Left renal pelvis (tissue), 4 donors: ENCODE measurements around the gene PLCG1. TPM values are rescaled to one million over a fixed set of nuclear protein-coding genes. Genes with fewer than 3 reads are reported as not detected.
A peak's percentile ranks its signal among the peaks of the same experiment; 100 is the strongest.
"Not testable (repeated sequence)": the region's sequence is repeated elsewhere in the genome, so short reads cannot be mapped to it uniquely, and the experiment has no call there.

Experiments used
- DNase-seq, 4 donors: peaks; one replicate each; pipeline ENCODE4 v3.0.0-alpha.2; 2013; ENCODE audit warnings: low read depth in 4 of 4, low spot score in 3 of 4
- polyA plus RNA-seq, 4 donors: library from polyadenylated mRNA; unstranded; fragments of 120-200 nt; gene quantifications; one replicate each; pipeline ENCODE4 v1.2.1, GENCODE V29; 2013; ENCODE audit not compliant: insufficient read length in 4 of 4

The PLCG1 gene
- 100 to 1,000 TPM; 110 to 202 (median 144) TPM for polyA plus RNA-seq

DNA sequence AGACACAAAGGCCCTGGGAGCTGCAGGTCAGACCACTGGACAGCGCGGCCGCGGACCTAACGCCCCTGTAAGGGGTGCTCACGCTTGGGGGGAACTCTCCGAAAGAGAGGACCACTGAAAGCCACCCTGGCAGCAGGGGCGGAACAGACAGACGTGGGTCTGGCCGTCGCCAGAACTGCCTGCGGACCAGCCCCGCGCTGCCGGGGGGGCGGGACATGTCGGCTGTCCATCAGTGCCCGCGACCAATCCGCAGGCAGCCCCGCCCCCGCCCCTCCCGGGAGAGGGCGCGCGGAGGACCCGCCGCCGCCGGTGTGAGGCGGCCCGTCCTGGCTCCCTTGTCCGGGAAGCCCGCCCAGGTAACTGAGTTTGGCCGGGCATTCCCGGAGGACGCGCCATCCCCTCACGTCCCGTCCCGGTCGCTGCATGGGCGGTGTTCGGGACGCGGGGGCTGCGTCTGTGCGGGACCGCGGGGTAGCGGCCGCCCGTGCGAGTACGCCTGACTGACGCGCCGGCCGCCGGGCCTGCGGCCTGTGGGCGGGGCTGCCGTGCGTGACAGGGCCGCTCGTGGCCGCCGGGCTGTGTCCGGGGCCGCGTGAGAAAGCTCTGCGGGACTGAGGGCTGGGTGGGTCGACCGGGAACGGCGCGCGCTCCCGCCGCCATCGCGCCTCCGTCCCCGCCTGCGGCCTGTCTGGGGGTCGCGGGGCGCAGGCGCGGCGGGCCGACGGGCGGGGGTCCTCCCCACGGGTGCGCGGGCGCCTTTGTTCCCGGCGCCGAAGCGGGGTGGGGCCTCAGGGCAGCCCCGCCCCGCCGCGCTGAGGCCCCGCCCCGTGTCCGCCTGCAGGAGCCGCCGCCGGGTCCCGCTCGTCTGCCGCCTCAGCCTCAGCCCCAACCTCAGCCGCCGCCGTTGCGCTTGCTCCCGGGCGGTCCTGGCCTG lies at the start of gene PLCG1:
PLCG1 (plus strand) TSS at position 864 of the 934 bp plus-strand sequence. CDS start 99 bp downstream, outside the sequence.
- peak; percentile 67 to 78 (median 74) for DNase-seq

DNA sequence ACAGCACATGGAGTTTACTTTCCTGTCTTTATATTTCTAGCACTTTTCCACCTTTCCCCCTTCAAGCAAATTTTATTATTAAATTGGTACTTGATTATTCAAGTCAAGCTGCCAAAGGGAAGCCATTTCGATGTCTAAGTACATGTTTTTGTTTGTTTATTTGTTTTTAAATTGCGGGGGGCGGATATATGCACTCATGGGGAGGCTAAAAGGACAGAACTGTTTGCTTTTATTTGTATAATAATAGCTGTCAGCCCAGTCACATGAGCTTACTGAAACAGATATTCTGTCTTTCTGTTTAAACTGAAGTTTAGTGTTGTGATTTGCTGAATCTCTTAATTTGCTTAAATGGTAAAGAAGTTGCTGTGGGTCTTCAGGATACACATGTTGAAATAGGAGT lies 49.6 kb upstream of the PLCG1 start:
- no peak for DNase-seq

DNA sequence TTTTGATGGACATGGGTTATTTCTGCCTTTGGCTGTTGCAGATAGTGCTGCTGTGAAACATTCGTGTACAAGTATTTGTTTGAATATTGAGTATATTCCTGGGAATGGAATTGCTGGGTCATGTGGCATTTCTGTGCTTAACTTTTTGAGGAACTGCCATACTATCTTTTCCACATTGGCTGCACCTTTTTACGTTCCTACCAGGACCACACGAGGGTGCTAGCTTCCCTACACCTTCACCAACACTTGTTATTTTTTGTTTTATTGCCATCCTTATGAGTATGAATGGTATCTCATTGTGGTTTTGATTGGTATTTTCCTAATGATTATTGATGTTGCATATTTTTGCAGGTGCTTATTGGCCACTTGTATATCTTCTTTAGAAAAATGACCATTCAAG lies 47.8 kb upstream of the PLCG1 start:
- no peak for DNase-seq

DNA sequence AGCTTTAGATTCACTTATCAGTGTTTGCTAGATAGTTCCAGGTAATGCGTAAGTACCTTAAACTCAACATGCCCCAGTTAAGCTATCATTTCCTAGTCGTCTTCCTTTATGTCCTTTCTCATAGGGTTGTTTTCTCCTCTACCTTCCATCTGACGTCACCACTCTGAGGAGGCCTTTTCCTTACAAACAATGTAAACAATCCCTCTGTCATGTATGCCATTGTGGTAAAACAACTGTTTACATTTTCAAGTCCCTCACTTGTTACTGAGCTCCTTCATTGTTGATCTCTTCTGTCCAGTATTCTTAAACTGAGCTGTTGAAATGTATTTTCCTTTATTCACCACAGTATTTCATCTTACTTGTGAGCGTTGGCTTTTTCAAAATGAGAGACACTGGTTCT lies 45.4 kb upstream of the PLCG1 start:
- DNase-seq = no peak

- no peak for DNase-seq
Observed at GRCh38 chr20:41094353-41095055, 42.8 kb upstream of the PLCG1 start.

DNA sequence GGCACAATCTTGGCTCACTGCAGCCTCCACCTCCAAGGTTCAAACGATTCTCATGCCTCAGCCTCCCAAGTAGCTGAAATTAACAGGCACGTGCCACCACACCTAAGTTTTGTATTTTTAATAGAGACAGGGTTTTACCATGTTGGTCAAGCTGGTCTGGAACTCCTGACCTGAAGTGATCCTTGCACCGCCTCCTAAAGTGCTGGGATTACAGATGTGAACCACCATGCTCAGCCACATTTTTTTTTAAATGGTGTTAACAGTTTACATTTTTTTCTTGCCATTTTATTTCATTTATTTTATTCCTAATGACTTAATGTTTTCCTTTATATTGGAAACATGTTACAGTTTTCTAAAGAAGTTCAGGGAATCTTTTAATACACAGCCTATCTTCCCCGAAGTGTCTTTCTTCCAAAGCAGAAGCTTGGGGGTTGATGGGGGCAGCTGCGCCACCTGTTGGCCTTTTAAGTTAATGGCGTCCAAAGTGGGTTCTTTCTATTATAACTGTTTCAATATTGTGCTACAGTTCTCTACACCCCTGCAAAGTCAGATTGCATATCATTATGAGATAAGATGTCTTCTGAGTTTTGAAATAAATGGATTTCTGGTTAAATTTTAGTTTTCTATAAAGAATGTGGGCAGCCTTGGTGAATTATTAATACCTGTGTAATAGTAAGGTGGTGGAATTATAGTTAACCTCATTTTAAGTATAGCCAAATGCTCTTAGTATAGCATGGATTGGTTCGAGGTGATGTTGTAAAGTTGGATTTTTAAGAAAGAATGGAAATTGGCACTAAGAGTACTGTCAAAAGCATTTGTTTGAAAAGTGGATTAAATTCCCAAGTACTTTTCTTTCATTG lies 42.0 kb upstream of the PLCG1 start:
- DNase-seq = peak in 2 of 4 donors; percentile 29 to 35

DNA sequence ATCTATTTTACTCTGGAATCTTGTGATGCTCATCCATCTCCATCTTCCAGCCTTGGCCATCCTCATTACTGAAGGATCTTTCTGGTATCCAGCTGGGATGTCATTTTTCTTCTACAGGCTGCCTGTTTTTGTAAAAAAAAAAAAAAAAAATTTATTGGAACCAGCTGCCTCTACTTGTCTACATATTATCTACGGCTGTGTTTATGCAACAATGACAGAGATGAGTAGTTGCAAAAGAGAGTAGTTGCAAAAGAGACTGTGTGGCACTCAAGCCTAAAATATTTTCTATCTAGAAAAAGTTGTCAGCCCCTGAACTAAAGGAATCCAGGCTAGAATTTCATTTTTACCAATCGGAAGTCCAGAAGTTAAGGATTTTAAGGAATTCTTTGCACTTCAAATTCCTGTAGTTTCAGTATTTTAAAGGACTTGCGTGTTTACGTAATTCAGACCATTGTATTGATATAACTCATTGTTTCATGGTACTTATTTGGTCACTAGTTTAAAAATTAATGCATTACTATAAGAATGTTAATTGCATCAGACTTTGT lies 38.6 kb upstream of the PLCG1 start:
- no peak for DNase-seq

GRCh38 chr20:41100001-41100480 lies 37.3 kb upstream of the PLCG1 start:
- no peak for DNase-seq

DNA sequence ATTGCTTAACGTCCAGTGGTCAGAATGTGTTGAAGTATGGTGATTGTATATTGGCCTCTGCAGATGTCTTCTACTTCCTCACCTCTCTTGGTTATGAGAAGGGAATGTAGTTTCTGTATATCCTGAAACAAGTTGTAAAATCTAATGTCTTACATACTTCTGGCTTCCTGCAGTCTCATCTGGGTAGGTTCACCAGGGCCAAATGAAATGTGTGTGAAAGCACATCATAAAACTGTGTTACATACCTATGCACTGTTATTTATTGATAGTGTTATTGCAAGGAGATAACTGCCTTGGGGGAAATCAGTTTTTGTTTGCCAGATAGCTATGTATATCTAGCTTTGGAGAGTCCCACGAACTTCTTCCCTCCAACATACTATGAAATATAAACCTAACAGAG lies 35.7 kb upstream of the PLCG1 start:
- no peak for DNase-seq

DNA sequence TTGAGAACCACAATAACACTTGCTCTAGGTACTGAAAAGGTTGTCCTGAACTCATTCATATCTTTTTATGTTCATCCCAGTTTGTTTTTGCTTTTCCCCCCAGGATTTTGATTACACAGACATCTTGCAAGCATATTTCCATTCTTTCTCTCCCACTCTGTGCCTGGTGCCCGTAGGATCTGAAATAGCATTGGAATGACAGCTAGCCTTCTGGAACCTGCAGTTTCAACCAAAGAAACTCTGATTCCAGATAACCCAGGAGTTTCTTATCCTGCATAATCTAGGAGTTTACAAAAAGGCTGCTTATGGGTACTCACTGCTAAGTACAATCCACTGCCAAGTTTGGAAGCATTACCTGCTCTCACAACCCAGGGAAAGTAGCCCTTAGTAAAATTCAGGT lies 28.8 kb upstream of the PLCG1 start:
- no peak for DNase-seq

DNA sequence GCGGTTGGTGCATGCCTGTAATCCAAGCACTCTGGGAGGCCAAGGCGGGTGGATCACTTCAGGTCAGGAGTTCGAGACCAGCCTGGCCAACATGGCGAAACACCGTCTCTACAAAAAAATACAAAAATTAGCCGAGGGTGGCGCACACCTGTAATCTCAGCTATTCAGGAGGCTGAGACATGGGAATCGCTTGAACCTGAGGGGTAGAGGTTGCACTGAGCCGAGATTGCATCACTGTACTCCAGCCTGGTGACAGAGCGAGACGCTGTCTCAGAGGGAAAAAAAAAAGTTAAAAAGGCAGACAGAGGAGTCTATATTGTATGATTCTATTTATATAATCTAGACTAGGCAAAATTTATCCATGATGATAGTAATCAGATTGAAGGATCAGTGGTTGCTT lies 27.3 kb upstream of the PLCG1 start:
- no peak for DNase-seq

- DNase-seq = no peak
Observed at GRCh38 chr20:41110930-41111577, 26.3 kb upstream of the PLCG1 start.

DNA sequence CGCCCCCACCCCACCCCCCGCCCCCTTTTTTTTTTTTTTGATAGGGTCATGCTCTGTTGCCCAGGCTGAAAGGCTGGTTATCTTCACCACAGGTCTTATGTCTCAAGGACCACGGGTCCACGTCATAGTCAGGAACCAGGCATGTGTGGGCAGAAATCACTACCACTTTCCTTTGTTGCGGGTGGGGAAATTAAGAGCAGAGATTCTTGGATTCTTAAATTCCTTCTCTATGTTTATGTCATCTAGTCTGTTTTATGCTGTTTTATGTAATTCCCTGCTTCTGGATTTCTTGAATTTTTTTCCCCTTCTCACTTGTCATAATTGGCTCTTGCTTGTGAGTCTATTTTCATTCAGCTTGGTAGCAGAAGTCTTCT lies 25.8 kb upstream of the PLCG1 start:
- no peak for DNase-seq

DNA sequence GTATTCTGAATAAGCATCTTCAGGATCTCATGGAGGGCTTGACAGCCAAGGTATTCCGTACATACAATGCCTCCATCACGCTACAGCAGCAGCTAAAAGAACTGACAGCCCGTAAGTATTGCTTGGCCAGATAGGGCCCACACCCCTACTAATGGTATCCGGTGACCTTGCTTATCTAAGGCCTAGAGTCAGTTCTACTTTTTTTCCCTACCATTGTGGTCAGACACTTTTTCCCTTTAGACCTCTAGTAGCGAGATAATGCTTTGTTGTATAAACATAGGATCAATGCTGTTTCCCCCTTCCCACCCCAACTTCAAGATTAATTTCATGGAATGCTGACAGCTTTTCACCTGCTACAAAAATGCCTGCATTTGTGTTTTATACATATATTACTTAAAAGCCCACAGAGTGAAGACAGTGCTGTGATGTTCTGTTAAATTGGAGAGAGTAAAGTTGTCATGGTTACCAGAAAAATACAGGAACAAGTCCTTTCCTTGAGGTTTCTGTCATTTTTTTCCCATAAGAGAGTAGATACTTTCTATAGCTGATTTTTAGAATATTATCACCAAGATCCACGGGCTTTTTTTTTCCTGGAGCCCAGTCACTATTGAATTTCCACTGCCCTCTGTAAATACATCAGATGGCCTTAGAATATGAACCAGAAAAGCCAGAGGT lies 20.9 kb upstream of the PLCG1 start:
- no peak for DNase-seq

- not testable (repeated sequence) for DNase-seq
Observed at GRCh38 chr20:41118159-41118558, 19.2 kb upstream of the PLCG1 start.

- DNase-seq = no peak
Observed at GRCh38 chr20:41118632-41119031, 18.7 kb upstream of the PLCG1 start.

GRCh38 chr20:41119614-41120561 lies 17.5 kb upstream of the PLCG1 start:
- DNase-seq = no peak

DNA sequence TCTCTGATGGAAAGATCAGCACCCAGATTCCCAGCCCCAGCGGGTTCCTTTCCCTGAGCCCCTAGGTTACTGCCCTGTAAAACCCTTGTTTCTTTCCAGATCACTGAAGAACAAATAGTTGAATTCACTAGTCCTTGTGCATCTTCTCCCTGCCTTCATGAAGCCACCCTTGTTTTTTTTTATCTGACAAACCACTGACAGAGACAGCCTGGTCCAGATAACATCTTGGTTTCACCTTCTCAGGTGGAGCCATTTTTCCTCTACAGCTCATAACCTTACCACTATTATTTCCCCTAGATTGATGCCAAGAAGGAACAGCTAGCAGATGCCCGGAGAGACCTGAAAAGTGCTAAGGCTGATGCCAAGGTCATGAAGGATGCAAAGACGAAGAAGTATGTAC lies 15.9 kb upstream of the PLCG1 start:
- DNase-seq = no peak
